HG02981 (cell line): ENCODE results near the gene EFL1.

Source experiments
- ATAC-seq: cut with Tn5 transposase; IDR thresholded peaks from one replicate; pipeline ENCODE4 v1.9.1; 2021; ENCODE audit warnings: mild to moderate bottlenecking, moderate library complexity; ENCODE audit not compliant: unreplicated experiment

Gene EFL1

DNA sequence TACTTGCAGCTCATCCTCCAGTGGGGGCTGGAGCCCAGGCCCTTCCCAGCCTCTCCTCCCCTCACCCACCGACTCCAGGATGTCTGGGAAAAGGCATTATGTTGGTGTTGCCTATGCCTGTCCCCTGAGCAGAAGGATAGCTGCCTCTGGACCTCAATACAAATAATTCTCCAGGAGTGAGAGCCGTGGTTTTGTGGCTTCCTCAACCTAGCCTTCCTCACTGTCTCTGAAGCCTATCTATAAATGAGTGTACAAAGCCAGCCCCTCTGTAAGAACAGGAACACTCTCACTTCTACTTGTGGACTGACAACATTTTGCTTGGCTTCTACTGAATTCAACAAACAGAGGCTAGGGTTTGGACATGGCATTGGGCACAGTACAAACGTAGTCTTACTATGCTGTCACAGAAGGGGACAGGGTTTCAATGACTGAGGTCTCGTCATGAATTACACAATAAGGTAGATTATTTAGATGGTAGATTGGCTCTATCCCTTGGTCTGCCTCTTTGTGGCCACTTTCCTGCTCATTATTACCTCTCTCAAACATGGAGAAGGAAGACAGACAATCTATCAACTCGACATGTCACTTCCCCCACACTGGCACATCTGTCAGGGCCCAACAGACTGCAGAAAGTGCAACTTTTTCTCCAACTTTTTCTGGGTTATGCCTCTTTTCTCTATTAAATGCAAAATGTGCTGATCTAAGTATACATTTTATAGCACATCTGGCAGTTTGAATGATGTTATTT is 134.0 kb downstream of the EFL1 start:
- peak; percentile 90 for ATAC-seq

DNA sequence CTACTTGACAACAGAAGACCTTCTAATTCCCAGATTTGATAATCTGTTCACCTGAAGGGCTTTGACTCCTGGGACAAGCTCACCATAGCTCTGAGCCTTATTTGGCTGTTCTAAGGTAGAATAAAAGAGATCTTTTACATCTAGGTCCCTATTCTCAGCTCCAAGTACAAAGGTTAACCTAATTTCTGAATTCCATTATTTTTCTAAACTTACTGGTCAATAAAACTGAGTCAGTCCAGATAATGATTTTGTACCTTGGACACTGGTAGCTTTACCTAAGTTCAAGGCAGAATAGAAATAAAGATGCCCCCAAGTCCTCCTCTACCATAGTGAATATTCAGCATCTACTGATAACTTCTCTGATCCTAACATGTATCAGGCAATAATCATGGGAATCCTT is 135.0 kb downstream of the EFL1 start:
- no peak for ATAC-seq

DNA sequence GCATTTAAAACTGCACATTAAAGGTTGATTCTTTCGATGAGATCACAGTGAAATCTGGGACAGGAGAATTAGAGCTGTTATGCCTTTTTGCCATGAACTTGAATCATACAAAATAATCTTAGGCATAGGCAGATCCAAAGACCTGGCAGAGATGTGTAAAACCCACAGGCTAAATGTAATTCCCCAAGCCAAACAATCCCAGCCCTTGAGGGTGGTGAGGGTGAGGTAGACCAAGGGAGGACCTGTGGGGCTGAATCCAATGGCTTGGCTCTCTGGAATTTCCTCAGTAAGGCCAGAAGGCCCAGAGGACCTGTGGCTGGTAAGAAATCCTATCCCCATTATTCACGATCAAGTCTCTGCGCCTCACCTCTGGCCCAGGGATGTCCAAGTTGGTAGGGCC is 136.2 kb downstream of the EFL1 start:
- ATAC-seq, result no peak

DNA sequence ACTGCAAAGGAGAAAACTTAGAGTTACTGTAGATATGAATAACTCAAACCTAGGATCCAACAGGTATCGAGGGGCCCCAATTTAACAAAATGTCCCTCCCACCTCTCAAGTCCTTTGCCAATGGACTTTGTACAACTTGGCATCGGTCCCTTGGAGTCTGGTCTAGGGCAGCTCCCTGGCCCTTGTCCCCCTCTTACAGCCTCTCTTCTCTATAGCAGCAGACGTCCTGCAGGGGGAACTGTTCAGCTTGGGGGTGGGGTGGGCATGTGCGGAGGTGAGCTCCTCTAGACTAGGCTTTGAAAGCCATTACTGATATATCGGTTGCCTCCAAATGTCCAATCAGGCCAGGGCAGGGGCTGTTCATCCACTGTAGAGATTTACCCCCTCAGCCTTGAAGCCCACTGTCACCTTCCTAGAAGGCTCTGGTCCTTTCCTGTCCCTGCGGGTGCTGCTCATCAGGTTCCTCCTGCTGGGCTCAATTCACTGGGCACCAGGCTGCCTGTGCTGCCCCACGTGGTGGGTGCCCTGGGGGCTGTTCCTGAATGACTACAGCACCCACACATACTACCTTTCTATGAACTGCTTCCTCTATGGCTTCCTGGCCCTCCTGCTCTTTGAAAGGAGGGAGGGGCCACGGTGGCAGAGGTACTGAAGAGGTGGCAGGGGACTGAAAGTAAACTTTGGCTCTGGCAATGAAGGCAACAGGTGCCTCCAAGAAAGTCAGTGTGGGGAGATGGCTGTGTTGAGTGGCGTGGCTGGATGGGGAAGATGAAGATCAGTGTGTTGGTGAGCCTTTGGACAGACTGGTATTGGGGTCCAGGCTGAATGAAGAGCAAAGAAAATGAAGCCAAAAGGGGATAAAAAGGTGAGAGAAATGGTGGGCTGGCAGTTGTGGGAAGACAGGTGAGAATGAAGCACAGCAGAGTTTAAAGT is 137.9 kb downstream of the EFL1 start:
- ATAC-seq, result no peak

DNA sequence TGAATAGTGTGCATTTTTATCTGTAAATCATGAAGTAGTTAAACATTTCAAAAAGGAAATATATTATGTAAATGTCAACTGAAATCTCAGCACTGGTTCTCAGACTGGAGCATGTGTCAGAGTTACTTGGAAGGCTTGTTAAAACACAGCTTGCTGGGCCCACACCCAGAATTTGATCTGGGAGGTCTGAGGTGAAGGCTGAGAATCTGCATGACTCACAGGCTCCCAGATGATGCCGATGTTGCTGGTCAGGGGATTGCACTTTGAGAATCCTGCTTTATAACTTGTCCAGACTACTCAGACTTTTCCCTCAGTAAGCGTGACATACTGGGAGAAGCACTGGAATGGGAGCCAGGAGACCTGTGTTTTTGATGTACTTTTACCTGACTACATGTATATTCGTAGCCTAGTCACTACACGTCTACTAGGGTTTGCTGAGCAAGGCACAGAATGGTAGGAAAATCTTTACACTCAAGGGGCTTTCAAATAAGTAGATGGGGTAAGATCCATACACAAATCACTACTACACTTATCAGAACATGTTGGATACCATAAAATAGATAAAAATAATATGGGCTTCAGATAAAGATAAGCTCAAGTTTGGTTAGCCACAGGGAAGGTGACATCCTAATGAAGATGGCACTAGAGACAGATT is 139.7 kb downstream of the EFL1 start:
- no peak for ATAC-seq

DNA sequence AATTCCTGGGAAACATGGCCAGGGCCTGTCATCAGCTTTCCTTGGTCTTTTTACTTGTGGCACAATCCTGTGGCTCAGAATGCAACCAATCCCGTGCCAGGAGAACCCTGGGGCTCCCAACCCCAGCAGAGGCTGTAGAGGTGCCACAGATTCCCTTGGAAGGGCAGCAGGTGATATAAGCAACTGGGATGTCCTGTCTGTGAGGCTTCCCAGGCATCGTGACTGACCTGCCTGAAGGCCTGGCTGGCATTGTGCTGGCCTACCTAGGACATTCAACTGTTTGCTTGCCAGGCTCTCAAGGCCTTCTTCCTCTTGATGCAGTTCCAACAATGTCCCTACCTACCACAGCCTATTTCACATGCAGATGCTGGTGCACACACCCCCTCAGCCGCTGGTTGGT is 144.5 kb downstream of the EFL1 start:
- ATAC-seq, result no peak

DNA sequence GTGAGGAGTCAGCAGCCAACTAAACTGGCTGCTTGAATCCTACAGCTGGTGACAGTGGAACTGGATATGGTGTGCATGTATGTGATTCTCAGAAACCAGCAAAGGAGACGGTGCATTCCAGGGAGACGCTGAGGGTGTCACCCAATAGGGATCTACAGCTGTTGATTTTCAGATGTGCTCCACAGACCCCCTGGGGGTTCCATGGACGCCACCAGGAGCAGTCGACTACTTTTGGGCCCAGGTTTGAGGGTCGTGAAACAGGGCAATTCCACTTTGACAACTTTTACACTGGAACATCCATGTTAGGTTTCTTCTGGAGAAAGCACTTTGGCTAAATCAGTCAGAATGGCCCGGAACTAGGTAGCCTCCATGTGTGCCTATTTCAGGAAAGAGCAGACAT is 145.2 kb downstream of the EFL1 start:
- no peak for ATAC-seq

DNA sequence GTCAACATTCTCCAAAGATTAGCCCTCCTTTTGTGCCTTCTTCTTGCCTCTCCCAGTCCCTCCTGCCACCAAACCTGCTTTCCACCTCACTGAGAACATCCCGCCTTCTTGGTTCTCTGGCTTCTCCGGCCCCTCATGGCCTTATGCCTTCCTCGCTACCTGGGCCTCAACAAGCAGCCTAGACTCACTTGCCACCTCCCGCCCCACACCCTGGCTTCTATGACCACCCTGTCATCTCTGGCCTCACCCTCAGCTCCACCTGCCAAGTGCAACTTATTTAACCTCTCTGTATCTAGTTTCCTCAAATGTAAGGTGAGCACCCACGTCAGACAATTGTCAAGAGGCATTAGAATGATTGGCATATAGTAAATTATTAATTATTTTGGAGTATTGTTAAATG is 147.9 kb downstream of the EFL1 start:
- no peak for ATAC-seq

DNA sequence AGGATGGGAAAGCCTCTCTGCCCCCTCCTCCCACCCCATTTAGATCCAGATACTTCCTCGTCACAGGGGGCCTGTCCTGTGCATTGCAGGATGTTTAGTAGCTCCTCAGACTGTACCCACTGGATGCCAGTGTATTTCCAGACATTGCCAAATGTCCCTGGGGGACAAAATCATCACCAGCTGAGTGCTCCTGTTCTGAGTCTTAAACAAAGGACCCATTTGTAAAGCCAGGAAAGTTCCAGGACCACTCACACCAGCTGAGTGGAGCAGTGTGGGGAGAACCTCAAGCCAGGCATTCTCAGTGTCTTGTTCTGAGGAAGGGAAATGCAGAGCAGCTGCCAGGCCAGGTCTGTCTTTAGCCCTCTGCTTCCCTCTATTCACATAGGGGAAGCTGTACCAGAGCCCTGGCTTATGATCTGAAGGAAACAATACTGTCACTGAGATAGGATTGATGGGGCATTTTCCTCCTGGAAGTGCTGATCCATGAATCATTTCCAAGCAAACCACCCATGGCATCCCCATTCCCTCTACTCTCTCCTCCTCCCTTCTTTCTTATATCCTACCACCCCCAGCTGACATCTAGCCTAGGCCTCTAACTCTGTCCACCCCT is 149.3 kb downstream of the EFL1 start:
- no peak for ATAC-seq

DNA sequence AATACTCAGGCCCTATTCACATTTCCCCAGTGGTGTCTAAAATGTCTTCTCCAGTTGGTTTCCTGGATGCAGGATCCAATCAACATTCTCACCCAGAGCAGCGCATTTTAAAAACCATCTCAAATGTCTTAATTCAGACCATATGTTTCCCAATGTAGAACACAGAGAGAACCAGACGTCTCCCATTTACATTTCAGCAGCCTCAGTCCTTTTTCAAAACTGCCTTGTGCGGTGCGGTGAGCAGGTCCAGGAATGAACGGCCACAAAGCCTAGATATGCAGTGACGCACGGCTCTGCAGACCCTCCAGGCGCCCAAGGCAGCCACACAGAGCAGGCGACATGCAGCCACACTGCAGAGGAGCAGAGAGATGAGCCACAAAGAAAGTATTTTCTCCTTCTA is 150.6 kb downstream of the EFL1 start:
- ATAC-seq, result no peak

DNA sequence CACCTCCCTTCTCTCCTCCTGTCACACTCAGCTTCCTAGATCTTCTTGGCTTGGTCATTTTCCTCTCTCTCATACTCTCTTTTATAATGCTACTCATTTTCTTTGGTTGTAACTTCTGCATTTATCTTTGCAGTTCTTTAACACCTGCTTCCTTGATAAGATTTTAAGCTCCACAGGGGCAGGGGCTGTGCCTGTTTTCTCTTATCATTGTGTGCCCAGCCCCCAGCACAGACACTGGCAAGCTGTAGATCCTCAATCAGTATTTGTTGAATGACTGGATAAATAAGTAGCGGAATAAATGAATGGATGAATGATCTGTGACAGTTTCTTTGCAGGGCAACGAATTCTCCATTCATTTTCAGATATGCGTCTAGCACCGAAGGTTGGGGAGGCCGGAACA is 152.4 kb downstream of the EFL1 start:
- no peak for ATAC-seq

DNA sequence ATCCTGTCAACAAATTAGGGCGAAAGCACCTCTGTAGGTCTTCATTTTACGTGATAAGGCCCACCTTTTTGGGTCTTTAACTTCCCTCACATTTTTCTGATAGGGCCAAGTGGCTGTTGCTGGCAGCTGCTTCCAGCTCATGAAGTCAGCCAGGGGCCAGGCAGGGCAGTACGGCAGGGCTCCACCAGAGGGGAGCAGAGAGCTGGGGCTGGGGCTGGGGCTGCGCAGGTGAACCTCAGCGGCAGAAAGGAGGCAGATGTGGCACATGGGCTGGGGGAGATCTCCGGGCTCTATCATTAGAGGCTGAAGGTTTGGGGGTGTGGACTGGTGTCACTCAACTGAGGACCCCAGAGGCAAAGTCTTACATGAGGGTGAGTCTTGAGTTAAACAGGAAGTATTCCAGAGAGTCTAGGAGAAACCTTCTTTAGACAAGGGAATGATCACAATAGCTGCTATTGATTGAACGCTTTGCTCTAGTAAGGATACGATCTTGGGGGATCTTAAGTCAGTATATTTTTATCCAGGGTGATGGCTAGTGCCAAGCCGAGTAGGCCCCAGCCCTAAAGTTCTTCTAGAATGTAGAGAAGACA is 153.9 kb downstream of the EFL1 start:
- peak; percentile 94 for ATAC-seq

DNA sequence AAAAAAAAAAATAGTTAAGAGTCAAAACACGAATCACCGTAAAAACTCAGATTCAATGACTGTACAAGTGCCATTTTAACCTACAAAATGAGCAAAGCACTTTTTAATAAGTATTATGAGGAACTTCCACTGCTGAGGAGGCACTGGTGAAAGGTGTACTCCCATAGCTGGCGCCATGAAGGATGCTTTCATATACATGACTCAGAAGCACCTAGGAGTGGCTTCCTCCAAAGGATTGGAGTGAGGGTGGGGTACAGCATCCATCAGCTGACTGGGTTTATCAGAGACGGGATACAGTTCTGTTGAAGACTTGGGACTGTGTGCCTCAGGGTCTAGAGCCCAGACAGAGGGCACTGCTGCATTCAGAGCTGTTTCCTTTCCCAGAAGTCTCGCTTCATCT is 155.9 kb downstream of the EFL1 start:
- no peak for ATAC-seq

DNA sequence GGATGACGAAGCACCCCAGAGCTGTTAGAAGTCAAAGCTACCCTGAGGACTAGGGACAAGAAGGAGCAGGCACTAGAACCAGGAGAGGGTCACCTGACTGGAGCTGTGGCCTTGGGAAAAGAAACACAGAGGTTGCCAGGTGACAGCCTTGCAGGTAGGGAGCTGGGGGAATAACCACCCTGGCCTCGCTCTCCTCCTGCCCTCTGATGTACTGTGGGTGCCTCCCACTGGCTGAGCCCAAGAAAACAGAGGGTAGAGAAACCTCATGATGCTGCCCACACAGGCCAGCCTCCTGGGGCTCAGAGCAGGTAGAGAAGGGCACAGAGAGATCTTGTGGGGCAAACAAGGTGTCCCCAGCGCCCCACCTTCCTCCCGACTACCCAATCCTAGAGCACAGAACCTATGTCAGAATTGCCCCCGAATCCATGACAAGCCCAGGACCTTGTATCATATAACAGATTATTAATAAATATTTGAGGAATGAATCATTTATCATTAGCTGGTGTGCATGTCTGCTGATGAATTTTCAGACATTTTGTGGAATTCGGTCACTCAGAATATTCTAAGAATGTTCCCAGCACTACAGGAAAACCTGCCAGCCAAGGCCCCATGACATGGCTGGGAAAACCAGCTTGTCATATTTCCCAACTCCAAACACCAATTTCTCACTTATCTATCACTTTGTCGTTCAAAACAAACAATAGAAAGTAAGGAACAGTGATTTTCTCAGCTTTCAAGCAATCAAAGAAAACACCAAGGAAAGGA is 156.9 kb downstream of the EFL1 start:
- no peak for ATAC-seq

DNA sequence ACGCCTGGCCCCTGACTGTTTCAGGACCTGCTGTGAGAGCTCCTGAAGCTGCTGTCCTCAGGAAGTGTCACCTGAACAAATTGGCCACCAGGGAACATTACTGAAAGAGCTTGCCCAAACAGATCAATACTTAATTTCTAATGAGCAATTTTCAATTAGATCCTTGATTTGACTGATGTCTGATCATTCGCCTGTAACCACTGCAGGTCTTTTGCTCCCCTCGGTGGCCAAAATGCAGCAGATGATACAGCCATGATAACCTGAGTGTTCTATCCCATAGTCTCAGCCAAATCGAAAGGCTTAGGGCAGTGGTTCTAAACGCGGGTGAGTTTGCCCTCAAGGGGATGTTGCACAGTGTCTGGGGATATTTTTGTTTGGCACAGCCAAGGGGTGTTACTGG is 159.1 kb downstream of the EFL1 start:
- ATAC-seq, result no peak

DNA sequence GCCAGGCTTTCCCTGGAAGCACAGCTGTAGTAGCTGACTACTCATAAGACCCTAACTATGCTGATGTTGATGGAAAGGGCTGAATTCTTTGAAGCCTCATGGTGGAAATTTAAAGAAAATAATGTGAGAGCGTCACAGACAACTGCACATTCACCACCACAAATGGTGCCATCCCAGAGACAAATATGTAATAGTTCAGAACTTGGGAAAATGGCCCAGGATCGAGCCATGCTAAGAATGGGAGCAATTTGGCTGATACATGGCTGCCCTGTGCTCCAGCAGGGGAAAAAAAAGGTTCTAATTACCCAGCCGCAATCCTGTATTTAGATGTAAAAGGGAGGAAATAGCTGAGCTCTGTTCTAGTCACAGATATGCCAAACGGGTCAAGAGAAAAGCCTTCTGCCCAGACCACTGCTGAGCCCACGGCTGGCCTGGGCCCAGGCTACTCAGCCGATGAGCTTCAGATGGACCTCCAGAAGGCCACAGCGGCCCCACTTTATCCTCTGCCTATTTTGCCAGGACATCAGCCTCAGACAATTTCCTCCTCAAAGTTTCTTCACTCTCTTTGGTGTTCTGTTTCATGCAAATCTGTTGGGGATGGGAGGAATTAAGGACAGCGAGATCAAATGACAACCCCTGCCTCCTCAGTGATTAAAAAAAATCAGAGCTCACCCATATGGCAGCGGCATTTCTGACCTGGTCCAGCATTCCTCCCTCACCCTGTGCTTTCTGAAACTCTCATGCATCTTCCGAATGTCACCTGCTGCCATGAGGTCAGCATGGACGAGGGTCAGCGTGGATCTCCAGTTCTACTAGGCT is 162.2 kb downstream of the EFL1 start:
- ATAC-seq, result no peak

DNA sequence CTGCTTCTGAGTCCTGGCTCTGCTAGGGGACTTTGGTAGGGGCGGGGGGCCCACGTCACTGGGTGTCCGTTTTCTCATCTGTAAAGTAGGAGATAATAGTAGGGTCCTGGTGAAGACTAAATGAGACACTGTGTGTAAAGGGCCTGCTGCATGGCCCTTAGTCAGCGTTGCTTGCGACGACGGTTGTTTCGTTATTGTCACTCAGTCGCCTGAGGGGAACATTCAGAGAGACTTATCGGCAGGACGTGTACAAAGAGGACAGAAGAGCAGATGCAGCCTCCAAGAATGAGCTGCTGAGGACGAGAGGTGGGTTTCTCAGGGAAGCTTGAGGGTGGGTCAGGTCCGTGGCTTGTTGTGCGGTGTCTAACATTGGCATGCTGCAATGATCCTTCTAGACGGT is 163.9 kb downstream of the EFL1 start:
- ATAC-seq, result no peak

DNA sequence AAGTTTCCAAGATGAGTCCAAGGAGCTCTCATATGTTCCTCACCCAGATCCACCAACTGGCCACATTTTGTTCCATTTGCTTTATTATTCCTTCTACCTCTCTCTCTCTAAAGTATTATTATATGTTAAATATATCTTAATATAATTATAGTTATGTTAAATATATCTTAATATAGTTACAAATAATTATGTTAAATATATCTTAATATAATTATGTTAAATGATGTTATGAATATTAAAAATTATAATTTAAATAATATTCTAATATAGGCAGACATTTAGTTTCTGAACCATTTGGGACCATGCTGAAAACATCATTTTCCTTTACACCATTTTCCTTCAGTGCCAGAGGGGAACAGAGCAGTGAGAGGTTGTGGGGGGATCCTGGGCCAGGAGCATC is 166.7 kb downstream of the EFL1 start:
- ATAC-seq, result no peak

DNA sequence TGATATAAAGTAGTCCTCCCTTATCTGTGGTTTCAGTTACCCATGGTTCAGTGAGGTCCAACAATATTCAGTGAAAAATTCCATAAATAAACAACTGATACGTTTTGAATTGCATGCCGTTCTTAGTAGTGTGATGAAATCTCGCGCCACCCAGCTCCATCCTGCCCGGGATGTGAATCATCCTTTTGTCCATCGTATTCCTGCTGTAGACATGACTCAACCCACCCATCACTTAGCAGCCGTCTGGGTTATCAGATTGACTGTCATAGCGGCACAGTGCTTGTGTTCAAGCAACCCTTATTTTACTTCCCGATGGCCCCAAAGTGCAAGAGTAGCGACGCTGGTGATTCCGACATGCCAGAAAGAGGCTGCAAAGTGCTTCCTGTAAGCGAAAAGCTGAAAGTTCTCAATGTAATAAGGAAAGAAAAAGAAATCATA is 168.7 kb downstream of the EFL1 start:
- ATAC-seq, result no peak
